IPS-15b (cell line): ENCODE measurements around the gene SAT2.
A peak's percentile ranks its signal among the peaks of the same experiment; 100 is the strongest.
"Not testable (repeated sequence)": the region's sequence is repeated elsewhere in the genome, so short reads cannot be mapped to it uniquely, and the experiment has no call there.

ENCODE experiments used
- H3K27me3 ChIP-seq: one replicate; pipeline ENCODE4 v1.6.1; 2013; ENCODE audit warnings: low read length; ENCODE audit not compliant: control insufficient read depth, insufficient read depth
- H3K36me3 ChIP-seq: one replicate; pipeline ENCODE4 v1.6.1; 2013; ENCODE audit warnings: low read length; ENCODE audit not compliant: control insufficient read depth, insufficient read depth
- H3K4me1 ChIP-seq: one replicate; pipeline ENCODE4 v1.6.1; 2013; ENCODE audit warnings: mild to moderate bottlenecking, low read length; ENCODE audit not compliant: control insufficient read depth, insufficient read depth
- H3K4me3 ChIP-seq: one replicate; pipeline ENCODE4 v1.5.1; 2013; ENCODE audit warnings: low read depth, low read length
- H3K9ac ChIP-seq: one replicate; pipeline ENCODE4 v1.6.1; 2013; ENCODE audit warnings: low read depth, mild to moderate bottlenecking, low read length
- H3K9me3 ChIP-seq: one replicate; pipeline ENCODE4 v1.6.1; 2013; ENCODE audit warnings: mild to moderate bottlenecking, low read length; ENCODE audit not compliant: control insufficient read depth, insufficient read depth

The SAT2 gene

GRCh38 chr17:7631398-7632380 is 4.1 kb upstream of the SAT2 start:
- no peak overlapping the region for H3K4me3 ChIP-seq
- no peaks in the 10 kb centered on the region for H3K27me3 ChIP-seq
- no peak overlapping the region for H3K9ac ChIP-seq
- no peaks in the 10 kb centered on the region for H3K9me3 ChIP-seq
- H3K36me3 ChIP-seq: no peaks in the 10 kb centered on the region
- peaks cover 10% of the 10 kb centered on the region for H3K4me1 ChIP-seq

- Histone ChIP-seq H3K9ac (no peak within 1 kb of the TSS), H3K4me3 (no peak within 1 kb of the TSS), H3K36me3 (peaks cover 6% of the 10 kb centered on the region), H3K9me3 (no peaks in the 10 kb centered on the region), H3K27me3 (no peaks in the 10 kb centered on the region), H3K4me1 (peaks cover 7% of the 10 kb centered on the region)
Measured at GRCh38 chr17:7629939-7630571, 2.4 kb upstream of the SAT2 start, which contains the start of gene SHBG. SHBG (plus strand) TSS chr17:7630135; CDS start chr17:7630173, 38 bp downstream.

- Histone ChIP-seq H3K4me3 (peak overlapping the region; percentile 91), H3K36me3 (peaks cover 6% of the 10 kb centered on the region), H3K9ac (peak overlapping the region; percentile 88), H3K9me3 (no peaks in the 10 kb centered on the region), H3K27me3 (no peaks in the 10 kb centered on the region), H3K4me1 (peaks cover 4% of the 10 kb centered on the region)
Measured at GRCh38 chr17:7626956-7627249, 718 bp downstream of the SAT2 start.

- H3K4me3 ChIP-seq: peak overlapping the region; percentile 91
- H3K9ac ChIP-seq: peak overlapping the region; percentile 88
- no peaks in the 10 kb centered on the region for H3K27me3 ChIP-seq
Measured at GRCh38 chr17:7626307-7626706, 1.3 kb downstream of the SAT2 start.

GRCh38 chr17:7625749-7626148 is 1.9 kb downstream of the SAT2 start:
- not testable (repeated sequence) for H3K9ac ChIP-seq, H3K27me3 ChIP-seq, H3K4me3 ChIP-seq, H3K36me3 ChIP-seq, H3K9me3 ChIP-seq, H3K4me1 ChIP-seq

More at GRCh38 chr17:7626307-7626706, 1.3 kb downstream of the SAT2 start:
- Histone ChIP-seq H3K36me3 (peaks cover 6% of the 10 kb centered on the region), H3K9me3 (no peaks in the 10 kb centered on the region), H3K4me1 (peaks cover 4% of the 10 kb centered on the region)

GRCh38 chr17:7623661-7624060 is 4.0 kb downstream of the SAT2 start:
- H3K4me3 ChIP-seq: no peak overlapping the region
- H3K9me3 ChIP-seq: no peaks in the 10 kb centered on the region
- H3K27me3 ChIP-seq: no peaks in the 10 kb centered on the region
- H3K4me1 ChIP-seq: peaks cover 4% of the 10 kb centered on the region
- peaks cover 6% of the 10 kb centered on the region for H3K36me3 ChIP-seq
- no peak overlapping the region for H3K9ac ChIP-seq

GRCh38 chr17:7620835-7621234 is 6.8 kb downstream of the SAT2 start:
- H3K4me3 ChIP-seq: no peak overlapping the region
- peaks cover under 1% of the 10 kb centered on the region for H3K36me3 ChIP-seq
- no peaks in the 10 kb centered on the region for H3K9me3 ChIP-seq
- H3K9ac ChIP-seq: no peak overlapping the region
- H3K4me1 ChIP-seq: no peaks in the 10 kb centered on the region
- H3K27me3 ChIP-seq: no peaks in the 10 kb centered on the region

GRCh38 chr17:7618608-7619007 is 9.0 kb downstream of the SAT2 start:
- Histone ChIP-seq H3K4me3 (no peak overlapping the region), H3K9me3 (no peaks in the 10 kb centered on the region), H3K4me1 (peaks cover 2% of the 10 kb centered on the region), H3K9ac (no peak overlapping the region), H3K27me3 (no peaks in the 10 kb centered on the region), H3K36me3 (no peaks in the 10 kb centered on the region)

GRCh38 chr17:7615265-7615747 is 12.3 kb downstream of the SAT2 start:
- Histone ChIP-seq H3K9ac (no peak overlapping the region), H3K27me3 (no peaks in the 10 kb centered on the region), H3K9me3 (no peaks in the 10 kb centered on the region), H3K4me1 (peaks cover 4% of the 10 kb centered on the region), H3K4me3 (peak overlapping the region; percentile 60), H3K36me3 (peaks cover 4% of the 10 kb centered on the region)

GRCh38 chr17:7614425-7615264 is 13.0 kb downstream of the SAT2 start, which contains the start of gene FXR2:
FXR2 (minus strand) TSS chr17:7614897; CDS start chr17:7614532, 365 bp downstream.
- H3K9me3 ChIP-seq: no peaks in the 10 kb centered on the region
- peaks cover 5% of the 10 kb centered on the region for H3K36me3 ChIP-seq
- H3K4me3 ChIP-seq: peak within 1 kb of the TSS; percentile 69
- H3K27me3 ChIP-seq: no peaks in the 10 kb centered on the region
- peaks cover 4% of the 10 kb centered on the region for H3K4me1 ChIP-seq
- peak within 1 kb of the TSS; percentile 85 for H3K9ac ChIP-seq

GRCh38 chr17:7613769-7614424 is 13.7 kb downstream of the SAT2 start:
- Histone ChIP-seq H3K9me3 (no peaks in the 10 kb centered on the region), H3K9ac (peak overlapping the region; percentile 85)

More at GRCh38 chr17:7613769-7614424, 13.7 kb downstream of the SAT2 start:
- Histone ChIP-seq H3K27me3 (no peaks in the 10 kb centered on the region), H3K4me1 (peaks cover 4% of the 10 kb centered on the region), H3K4me3 (peak overlapping the region; percentile 69), H3K36me3 (peaks cover 5% of the 10 kb centered on the region)
